Activated naive CD4-positive, alpha-beta T cell treated with anti-CD3 and anti-CD28 coated beads, Interleukin-2, amount 50 U/mL, for 72 hours (primary cell): ENCODE measurements around the gene CACNB2. TPM values are rescaled to one million over a fixed set of nuclear protein-coding genes. Genes with fewer than 3 reads are reported as not detected.
"Not testable (repeated sequence)": the region's sequence is repeated elsewhere in the genome, so short reads cannot be mapped to it uniquely, and the experiment has no call there.

ENCODE experiments used
- ATAC-seq, 2 donors: fragments of 150-1000 bp; cut with Tn5 transposase; 2 replicates each; pipeline ENCODE4 v1.10.0; 2021; ENCODE audit warnings: mild to moderate bottlenecking in 2 of 2, moderate library complexity in 2 of 2
- DNase-seq, 2 donors: peaks; one replicate each; pipeline ENCODE4 v3.0.0; 2021 to 2022; ENCODE audit warnings: low spot score in 2 of 2
- H3K27ac Mint-ChIP-seq, 2 donors: one replicate each; pipeline ENCODE4 v1.8.0; 2022; ENCODE audit warnings: mild to moderate bottlenecking in 2 of 2, mixed read lengths in 2 of 2
- H3K36me3 Mint-ChIP-seq, 2 donors: one replicate each; pipeline ENCODE4 v1.8.0; 2022; ENCODE audit warnings: mixed read lengths in 2 of 2
- H3K9me3 Mint-ChIP-seq, 2 donors: one replicate each; pipeline ENCODE4 v1.8.0; 2022; ENCODE audit warnings: mixed read lengths in 2 of 2
- total RNA-seq, 2 donors: library from RNA; stranded (reverse); gene quantifications; one replicate each; pipeline ENCODE4 v1.2.3, GENCODE V29; 2022

CACNB2 gene
- total RNA-seq, 2 donors from 2014 or later, result not detected

- ATAC-seq (no peak), DNase-seq (no peak)
- peaks cover 0 to 5% of the 10 kb centered on the region in 2 donors for H3K36me3 Mint-ChIP-seq
- no peak overlapping the region for H3K27ac Mint-ChIP-seq
- no peaks in the 10 kb centered on the region for H3K9me3 Mint-ChIP-seq
Measured at GRCh38 chr10:18137111-18137510, 3.1 kb upstream of the CACNB2 start.

- Mint-ChIP-seq H3K9me3 (no peaks in the 10 kb centered on the region), H3K36me3 (peaks cover 0 to 5% of the 10 kb centered on the region in 2 donors), H3K27ac (no peak overlapping the region)
- ATAC-seq (no peak), DNase-seq (no peak)
Measured at GRCh38 chr10:18140957-18141845, 977 bp downstream of the CACNB2 start.

GRCh38 chr10:18142151-18142550, 1.9 kb downstream of the CACNB2 start:
- Mint-ChIP-seq H3K9me3 (no peaks in the 10 kb centered on the region), H3K36me3 (peaks cover 0 to 5% of the 10 kb centered on the region in 2 donors), H3K27ac (no peak overlapping the region)
- DNase-seq, result no peak
- ATAC-seq, result no peak

GRCh38 chr10:18144396-18144795, 4.2 kb downstream of the CACNB2 start:
- H3K27ac Mint-ChIP-seq, result no peak overlapping the region
- ATAC-seq (no peak), DNase-seq (no peak)
- peaks cover 0 to 5% of the 10 kb centered on the region in 2 donors for H3K36me3 Mint-ChIP-seq
- H3K9me3 Mint-ChIP-seq, result no peaks in the 10 kb centered on the region

- no peaks in the 10 kb centered on the region for H3K9me3 Mint-ChIP-seq
- DNase-seq (no peak), ATAC-seq (no peak)
- H3K36me3 Mint-ChIP-seq, result peaks cover 0 to 5% of the 10 kb centered on the region in 2 donors
- H3K27ac Mint-ChIP-seq, result no peak overlapping the region
Measured at GRCh38 chr10:18144928-18145327, 4.7 kb downstream of the CACNB2 start.

- Mint-ChIP-seq H3K27ac (no peak overlapping the region), H3K9me3 (no peaks in the 10 kb centered on the region), H3K36me3 (peaks cover 0 to 5% of the 10 kb centered on the region in 2 donors)
- DNase-seq (no peak), ATAC-seq (no peak)
Measured at GRCh38 chr10:18145652-18146051, 5.4 kb downstream of the CACNB2 start.

GRCh38 chr10:18149196-18149800, 9.1 kb downstream of the CACNB2 start:
- no peaks in the 10 kb centered on the region for H3K9me3 Mint-ChIP-seq
- H3K36me3 Mint-ChIP-seq, result no peaks in the 10 kb centered on the region
- ATAC-seq (no peak), DNase-seq (no peak)
- no peak overlapping the region for H3K27ac Mint-ChIP-seq

GRCh38 chr10:18151356-18151890, 11.2 kb downstream of the CACNB2 start:
- Mint-ChIP-seq H3K27ac (no peak overlapping the region), H3K36me3 (no peaks in the 10 kb centered on the region), H3K9me3 (peaks cover 0 to 6% of the 10 kb centered on the region in 2 donors)
- ATAC-seq (no peak), DNase-seq (no peak)

- DNase-seq, H3K36me3 Mint-ChIP-seq, H3K9me3 Mint-ChIP-seq, ATAC-seq, H3K27ac Mint-ChIP-seq: not testable (repeated sequence)
Measured at GRCh38 chr10:18153381-18153780, 13.2 kb downstream of the CACNB2 start.

GRCh38 chr10:18155321-18155720, 15.1 kb downstream of the CACNB2 start:
- Mint-ChIP-seq H3K27ac (no peak overlapping the region), H3K36me3 (no peaks in the 10 kb centered on the region), H3K9me3 (peaks cover 0 to 6% of the 10 kb centered on the region in 2 donors)
- DNase-seq (no peak), ATAC-seq (no peak)

GRCh38 chr10:18156797-18157196, 16.6 kb downstream of the CACNB2 start:
- ATAC-seq, H3K36me3 Mint-ChIP-seq, DNase-seq, H3K27ac Mint-ChIP-seq, H3K9me3 Mint-ChIP-seq: not testable (repeated sequence)

GRCh38 chr10:18157881-18158280, 17.7 kb downstream of the CACNB2 start:
- DNase-seq, result no peak
- no peak overlapping the region for H3K27ac Mint-ChIP-seq
- ATAC-seq, result no peak
- H3K36me3 Mint-ChIP-seq, result no peaks in the 10 kb centered on the region
- H3K9me3 Mint-ChIP-seq, result peaks cover 0 to 10% of the 10 kb centered on the region in 2 donors

GRCh38 chr10:18158773-18159265, 18.6 kb downstream of the CACNB2 start:
- Mint-ChIP-seq H3K27ac (no peak overlapping the region), H3K36me3 (no peaks in the 10 kb centered on the region), H3K9me3 (peaks cover 0 to 14% of the 10 kb centered on the region in 2 donors)
- no peak for DNase-seq
- ATAC-seq, result no peak

- DNase-seq, result no peak
- ATAC-seq, result no peak
- no peaks in the 10 kb centered on the region for H3K36me3 Mint-ChIP-seq
- H3K9me3 Mint-ChIP-seq, result peaks cover 0 to 14% of the 10 kb centered on the region in 2 donors
- H3K27ac Mint-ChIP-seq, result no peak overlapping the region
Measured at GRCh38 chr10:18159557-18159956, 19.3 kb downstream of the CACNB2 start.

- H3K9me3 Mint-ChIP-seq, result peaks cover 0 to 8% of the 10 kb centered on the region in 2 donors
- no peaks in the 10 kb centered on the region for H3K36me3 Mint-ChIP-seq
- no peak overlapping the region for H3K27ac Mint-ChIP-seq
- no peak for ATAC-seq
- DNase-seq, result no peak
Measured at GRCh38 chr10:18162021-18162627, 21.9 kb downstream of the CACNB2 start.

GRCh38 chr10:18164093-18164492, 23.9 kb downstream of the CACNB2 start:
- ATAC-seq, result no peak

More at GRCh38 chr10:18164093-18164492, 23.9 kb downstream of the CACNB2 start:
- Mint-ChIP-seq H3K36me3 (no peaks in the 10 kb centered on the region), H3K27ac (no peak overlapping the region), H3K9me3 (peaks cover 0 to 8% of the 10 kb centered on the region in 2 donors)
- DNase-seq, result no peak
